ENCODE results near the gene SOS1. TPM values are rescaled to one million over a fixed set of nuclear protein-coding genes. Genes with fewer than 3 reads are reported as not detected.
"Not testable (repeated sequence)": the region's sequence is repeated elsewhere in the genome, so short reads cannot be mapped to it uniquely, and the experiment has no call there.

Gene SOS1
- total RNA-seq, 1 experiment from 2014 or later = 8.4 TPM

DNA sequence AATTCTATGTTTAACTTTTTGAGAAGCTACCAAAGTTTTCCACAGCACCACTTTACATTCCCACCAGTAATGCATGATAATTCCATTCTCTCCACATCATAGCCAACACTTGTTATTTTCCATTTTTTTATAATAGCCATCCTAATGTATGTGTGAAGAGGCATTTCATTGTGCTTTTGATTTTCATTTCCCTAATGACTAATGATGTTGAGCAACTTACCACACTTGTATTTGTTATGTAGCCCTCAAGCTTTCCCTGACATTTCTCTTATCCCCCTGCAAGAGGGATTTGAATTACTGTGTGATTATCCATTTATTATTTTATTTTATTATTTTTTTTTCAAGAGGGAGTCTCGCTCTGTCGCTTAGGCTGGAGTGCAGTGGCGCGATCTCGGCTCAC, 23.6 kb upstream of the SOS1 start:
- H3K36me3 ChIP-seq (replicated peaks; ENCODE audit: control insufficient read depth, insufficient read depth, low read length) = no peaks in the 10 kb centered on the region
- DNase-seq = no peak

DNA sequence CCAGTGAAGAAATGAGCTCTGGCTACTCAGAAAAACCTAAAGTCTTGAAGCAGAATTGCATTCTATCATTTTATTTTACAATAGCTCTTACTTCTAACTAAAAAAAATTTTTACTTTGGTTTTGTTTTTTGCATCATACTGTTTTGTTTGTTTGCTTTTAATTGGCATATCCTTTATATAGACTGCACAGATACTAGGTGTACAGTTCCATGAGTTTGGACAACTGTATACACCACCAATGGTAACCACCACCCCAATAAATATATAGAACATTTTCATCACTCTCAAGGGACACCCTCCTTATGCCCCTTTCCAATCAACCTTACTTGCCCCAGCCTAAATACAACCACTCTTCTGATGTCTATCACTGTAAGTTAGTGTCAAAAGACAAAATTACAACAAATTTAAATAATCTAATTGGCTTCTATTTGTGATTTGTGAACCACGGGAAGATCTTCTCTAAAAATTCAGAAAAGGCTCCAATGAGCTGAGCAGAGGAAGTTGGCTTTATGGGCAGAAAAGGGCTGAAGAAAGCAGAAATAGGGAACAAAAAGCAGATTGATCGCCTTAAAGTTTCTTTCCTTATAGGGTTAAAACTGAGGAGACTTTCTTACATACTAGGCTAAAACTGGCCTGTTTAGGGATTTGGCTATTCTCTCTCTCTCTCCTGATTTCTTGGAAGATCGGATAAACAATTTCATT, 22.2 kb upstream of the SOS1 start:
- no peak for DNase-seq
- Histone ChIP-seq H3K4me3 (ENCODE audit: insufficient read depth, low read depth, low read length) (no peak overlapping the region), H3K36me3 (replicated peaks; ENCODE audit: control insufficient read depth, insufficient read depth, low read length) (no peaks in the 10 kb centered on the region)

More for the DNA sequence above, 23.6 kb upstream of the SOS1 start:
- Histone ChIP-seq H3K4me3 (ENCODE audit: insufficient read depth, low read depth, low read length) (no peak overlapping the region), H3K27me3 (ENCODE audit: control insufficient read depth, insufficient read depth, low read length) (no peaks in the 10 kb centered on the region)

DNA sequence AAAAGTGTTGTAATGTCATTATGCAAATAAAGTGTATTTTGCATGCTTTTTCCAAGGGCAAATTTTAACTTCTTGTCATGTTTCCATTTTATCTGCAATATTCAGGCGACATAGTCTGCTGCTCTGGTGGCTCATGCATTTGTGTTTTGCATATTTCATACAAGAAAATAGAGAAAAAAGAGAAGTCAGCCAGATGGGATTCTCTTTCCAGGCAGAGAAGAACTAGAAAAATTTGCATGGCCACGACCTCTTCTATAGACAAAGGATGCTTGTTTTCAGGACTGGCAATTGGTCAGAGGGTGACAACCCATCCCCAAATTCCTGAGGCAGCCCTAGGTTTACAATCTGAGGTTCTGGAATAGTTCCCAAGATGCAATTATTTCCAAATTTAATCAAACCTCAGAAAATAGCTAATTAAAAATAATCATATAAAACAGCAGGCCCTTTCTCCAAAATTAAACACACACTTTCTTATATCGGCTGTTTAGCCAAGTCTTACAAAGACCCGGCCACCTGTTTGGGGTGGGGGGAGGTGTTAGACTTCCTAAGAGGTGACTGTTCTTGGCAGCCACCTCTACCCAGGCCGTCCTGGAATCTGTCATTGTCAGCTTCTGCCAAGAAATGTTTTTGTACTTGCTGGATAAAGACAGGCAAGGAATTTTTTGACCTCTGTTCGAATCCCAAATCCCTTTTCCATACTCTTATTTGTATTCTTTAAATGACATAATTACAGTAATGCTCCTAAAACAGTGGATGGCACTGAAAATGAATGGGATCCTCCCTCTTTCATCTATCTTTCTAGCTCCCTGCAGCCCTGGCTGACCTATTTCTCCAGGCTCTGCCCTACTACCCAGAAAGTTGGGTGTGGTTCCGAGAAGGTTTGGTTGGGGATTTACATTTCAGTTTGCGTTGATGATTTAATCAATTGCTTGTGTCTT, 20.8 kb upstream of the SOS1 start:
- H3K27me3 ChIP-seq (ENCODE audit: control insufficient read depth, insufficient read depth, low read length) = no peaks in the 10 kb centered on the region
- H3K36me3 ChIP-seq (replicated peaks; ENCODE audit: control insufficient read depth, insufficient read depth, low read length) = no peaks in the 10 kb centered on the region
- no peak overlapping the region for H3K4me3 ChIP-seq (ENCODE audit: insufficient read depth, low read depth, low read length)
- DNase-seq = peak; percentile 30

More for the DNA sequence above, 22.2 kb upstream of the SOS1 start:
- no peaks in the 10 kb centered on the region for H3K27me3 ChIP-seq (ENCODE audit: control insufficient read depth, insufficient read depth, low read length)

DNA sequence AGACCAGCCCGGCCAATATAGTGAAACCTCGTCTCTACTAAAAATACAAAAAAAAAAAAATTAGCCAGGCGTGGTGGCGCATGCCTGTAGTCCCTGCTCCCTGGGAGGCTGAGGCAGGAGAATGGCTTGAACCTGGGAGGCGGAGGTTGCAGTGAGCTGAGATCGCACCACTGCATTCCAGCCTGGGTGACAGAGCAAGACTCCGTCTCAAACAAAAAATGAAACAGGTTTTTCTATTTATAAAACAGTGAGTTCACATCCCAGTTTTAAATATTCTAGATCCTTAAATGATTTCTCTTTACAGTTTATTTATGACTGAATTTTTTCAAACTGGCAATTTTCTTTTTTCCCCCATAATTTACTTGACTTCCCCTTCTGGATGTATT, 20.1 kb upstream of the SOS1 start:
- DNase-seq; H3K36me3 ChIP-seq (replicated peaks; ENCODE audit: control insufficient read depth, insufficient read depth, low read length); H3K27me3 ChIP-seq (ENCODE audit: control insufficient read depth, insufficient read depth, low read length); H3K4me3 ChIP-seq (ENCODE audit: insufficient read depth, low read depth, low read length): not testable (repeated sequence)

GRCh38 chr2:39140322-39140847, 19.5 kb upstream of the SOS1 start:
- no peak overlapping the region for H3K4me3 ChIP-seq (ENCODE audit: insufficient read depth, low read depth, low read length)

DNA sequence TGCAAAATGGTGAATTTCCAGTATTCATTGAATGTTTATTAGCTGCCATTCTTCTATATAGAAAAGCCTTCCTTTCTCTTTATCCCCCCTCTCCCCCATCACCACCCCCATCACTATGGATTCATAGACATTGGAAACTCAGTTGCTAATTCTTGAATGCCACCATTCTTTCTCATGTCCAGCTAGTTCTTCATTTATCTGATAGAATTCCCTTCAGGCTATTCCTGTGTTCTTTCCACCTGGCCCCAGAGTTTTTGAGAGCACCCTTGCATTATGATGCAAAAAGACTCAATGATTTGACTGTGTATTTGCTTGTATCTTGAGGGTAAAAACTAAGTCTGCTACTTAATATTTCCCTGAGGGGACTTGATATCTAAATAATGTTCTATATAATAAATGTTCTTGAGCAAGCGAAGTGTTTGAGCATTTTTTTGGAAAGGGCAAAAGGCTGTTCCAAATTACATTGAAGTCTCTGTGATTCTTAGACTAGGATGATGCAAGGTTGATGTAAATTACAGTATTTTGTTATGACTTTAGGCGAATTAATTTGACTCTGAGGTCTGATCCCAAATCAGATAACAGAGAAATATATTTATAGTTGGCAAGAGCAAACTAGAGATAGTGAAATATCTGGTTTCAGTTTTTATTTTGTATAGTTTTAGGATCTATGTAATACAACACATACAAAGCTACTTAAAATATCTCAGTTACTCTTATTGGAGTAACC, 18.8 kb upstream of the SOS1 start:
- no peak overlapping the region for H3K4me3 ChIP-seq (ENCODE audit: insufficient read depth, low read depth, low read length)
- H3K27me3 ChIP-seq (ENCODE audit: control insufficient read depth, insufficient read depth, low read length) = no peaks in the 10 kb centered on the region
- H3K36me3 ChIP-seq (replicated peaks; ENCODE audit: control insufficient read depth, insufficient read depth, low read length) = no peaks in the 10 kb centered on the region
- no peak for DNase-seq

More at GRCh38 chr2:39140322-39140847, 19.5 kb upstream of the SOS1 start:
- DNase-seq = no peak
- Histone ChIP-seq H3K36me3 (replicated peaks; ENCODE audit: control insufficient read depth, insufficient read depth, low read length) (no peaks in the 10 kb centered on the region), H3K27me3 (ENCODE audit: control insufficient read depth, insufficient read depth, low read length) (no peaks in the 10 kb centered on the region)

- H3K36me3 ChIP-seq (replicated peaks; ENCODE audit: control insufficient read depth, insufficient read depth, low read length) = no peaks in the 10 kb centered on the region
- DNase-seq = no peak
- H3K27me3 ChIP-seq (ENCODE audit: control insufficient read depth, insufficient read depth, low read length) = no peaks in the 10 kb centered on the region
- no peak overlapping the region for H3K4me3 ChIP-seq (ENCODE audit: insufficient read depth, low read depth, low read length)
These were observed 18.0 kb upstream of the SOS1 start for GRCh38 chr2:39138837-39139211.

GRCh38 chr2:39138187-39138836, 17.5 kb upstream of the SOS1 start:
- H3K27me3 ChIP-seq (ENCODE audit: control insufficient read depth, insufficient read depth, low read length); DNase-seq: not testable (repeated sequence)

GRCh38 chr2:39136799-39137198, 15.9 kb upstream of the SOS1 start:
- H3K27me3 ChIP-seq (ENCODE audit: control insufficient read depth, insufficient read depth, low read length) = no peaks in the 10 kb centered on the region
- no peaks in the 10 kb centered on the region for H3K36me3 ChIP-seq (replicated peaks; ENCODE audit: control insufficient read depth, insufficient read depth, low read length)
- no peak for DNase-seq

More at GRCh38 chr2:39138187-39138836, 17.5 kb upstream of the SOS1 start:
- H3K4me3 ChIP-seq (ENCODE audit: insufficient read depth, low read depth, low read length); H3K36me3 ChIP-seq (replicated peaks; ENCODE audit: control insufficient read depth, insufficient read depth, low read length): not testable (repeated sequence)

GRCh38 chr2:39135690-39136259, 14.9 kb upstream of the SOS1 start:
- no peak for DNase-seq
- Histone ChIP-seq H3K27me3 (ENCODE audit: control insufficient read depth, insufficient read depth, low read length) (no peaks in the 10 kb centered on the region), H3K4me3 (ENCODE audit: insufficient read depth, low read depth, low read length) (no peak overlapping the region), H3K36me3 (replicated peaks; ENCODE audit: control insufficient read depth, insufficient read depth, low read length) (no peaks in the 10 kb centered on the region)

More at GRCh38 chr2:39136799-39137198, 15.9 kb upstream of the SOS1 start:
- H3K4me3 ChIP-seq (ENCODE audit: insufficient read depth, low read depth, low read length) = no peak overlapping the region

DNA sequence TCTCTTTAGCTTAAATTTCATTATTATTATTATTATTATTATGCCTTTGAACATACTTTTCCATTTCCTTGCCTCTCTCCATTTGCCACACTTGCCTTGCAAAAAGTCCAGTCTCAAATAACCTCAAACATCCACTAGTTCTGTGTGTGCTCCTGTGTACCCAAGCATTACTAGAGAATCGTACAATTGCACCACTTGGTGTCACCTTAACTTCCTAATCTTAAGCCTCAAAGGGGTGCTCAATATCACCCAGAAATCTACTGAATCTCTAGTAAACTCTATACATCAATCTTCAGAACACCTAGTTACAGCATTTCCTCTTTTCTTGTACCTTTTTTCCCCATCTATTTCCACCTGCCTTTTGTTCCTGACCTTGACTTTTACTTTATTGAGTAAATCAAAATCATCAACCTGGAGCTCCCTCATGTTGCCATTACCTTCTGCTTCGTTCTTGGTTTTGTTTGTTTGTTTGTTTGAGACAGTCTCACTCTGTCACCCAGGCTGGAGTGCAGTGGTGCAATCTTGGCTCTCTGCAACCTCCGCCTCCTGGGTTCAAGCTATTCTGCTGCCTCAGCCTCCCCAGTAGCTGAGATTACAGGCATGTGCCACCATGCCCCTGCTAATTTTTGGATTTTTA, 12.5 kb upstream of the SOS1 start:
- DNase-seq = no peak
- H3K36me3 ChIP-seq (replicated peaks; ENCODE audit: control insufficient read depth, insufficient read depth, low read length) = no peaks in the 10 kb centered on the region
- H3K4me3 ChIP-seq (ENCODE audit: insufficient read depth, low read depth, low read length) = no peak overlapping the region
- H3K27me3 ChIP-seq (ENCODE audit: control insufficient read depth, insufficient read depth, low read length) = no peaks in the 10 kb centered on the region

GRCh38 chr2:39128919-39129391, 8.1 kb upstream of the SOS1 start:
- Histone ChIP-seq H3K36me3 (replicated peaks; ENCODE audit: control insufficient read depth, insufficient read depth, low read length) (no peaks in the 10 kb centered on the region), H3K27me3 (ENCODE audit: control insufficient read depth, insufficient read depth, low read length) (no peaks in the 10 kb centered on the region), H3K4me3 (ENCODE audit: insufficient read depth, low read depth, low read length) (no peak overlapping the region)
- no peak for DNase-seq

DNA sequence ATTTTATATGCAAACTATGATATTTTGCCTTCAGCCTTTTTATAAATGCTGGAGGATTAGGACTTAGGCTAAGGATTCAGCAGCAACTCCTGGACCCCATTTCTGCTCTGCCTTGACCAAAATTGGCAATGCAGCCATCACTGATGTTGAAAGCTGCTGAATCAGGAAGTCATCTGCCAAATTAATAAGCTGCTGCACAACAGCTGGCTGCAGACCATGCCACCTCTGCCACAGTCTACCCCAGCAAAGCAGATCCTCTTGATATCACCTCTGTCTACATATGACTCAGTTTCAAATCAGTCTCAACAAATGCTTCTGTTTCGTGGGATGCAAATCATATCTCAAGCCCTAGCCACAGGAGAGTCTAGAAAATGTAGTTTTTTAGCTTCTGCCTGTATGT, 7.1 kb upstream of the SOS1 start:
- Histone ChIP-seq H3K36me3 (replicated peaks; ENCODE audit: control insufficient read depth, insufficient read depth, low read length) (no peaks in the 10 kb centered on the region), H3K27me3 (ENCODE audit: control insufficient read depth, insufficient read depth, low read length) (no peaks in the 10 kb centered on the region), H3K4me3 (ENCODE audit: insufficient read depth, low read depth, low read length) (no peak overlapping the region)
- DNase-seq = no peak
